GM23248 (cell line): Measurements from ENCODE around the gene PTTG2. TPM values are rescaled to one million over a fixed set of nuclear protein-coding genes. Genes with fewer than 3 reads are reported as not detected.
"Not testable (repeated sequence)": the region's sequence is repeated elsewhere in the genome, so short reads cannot be mapped to it uniquely, and the experiment has no call there.

Source experiments
- DNase-seq: peaks from one replicate; pipeline ENCODE4 v3.0.0-alpha.2; 2015
- H2AFZ ChIP-seq: fragments of 200-600 bp; sonication (generic); 2 replicates; pipeline ENCODE4 v1.6.1; 2016; ENCODE audit warnings: antibody characterized with exemption
- H3F3A ChIP-seq: fragments of 200-600 bp; sonication (generic); 2 replicates; pipeline ENCODE4 v1.6.1; 2016; ENCODE audit warnings: mild to moderate bottlenecking, antibody characterized with exemption, mixed run types; ENCODE audit not compliant: insufficient read depth
- H3K27ac ChIP-seq: fragments of 200-600 bp; sonication (generic); 2 replicates; pipeline ENCODE4 v1.5.1; 2016; ENCODE audit warnings: mild to moderate bottlenecking
- H3K27me3 ChIP-seq: fragments of 200-600 bp; sonication (generic); replicated peaks from 2 replicates; pipeline ENCODE4 v1.6.1; 2016; ENCODE audit warnings: mild to moderate bottlenecking; ENCODE audit not compliant: insufficient read depth
- H3K36me3 ChIP-seq: fragments of 200-600 bp; sonication (generic); 2 replicates; pipeline ENCODE4 v1.6.1; 2016; ENCODE audit warnings: low read depth, mild to moderate bottlenecking
- H3K4me1 ChIP-seq: fragments of 200-600 bp; sonication (generic); 2 replicates; pipeline ENCODE4 v1.6.1; 2016; ENCODE audit warnings: mild to moderate bottlenecking; ENCODE audit not compliant: insufficient read depth
- H3K4me2 ChIP-seq: fragments of 200-600 bp; sonication (generic); one replicate; pipeline ENCODE4 v1.6.1; 2016; ENCODE audit warnings: mild to moderate bottlenecking; ENCODE audit not compliant: unreplicated experiment
- H3K4me3 ChIP-seq: fragments of 200-600 bp; sonication (generic); 2 replicates; pipeline ENCODE4 v1.5.1; 2016; ENCODE audit warnings: mild to moderate bottlenecking
- H3K79me2 ChIP-seq: fragments of 200-600 bp; sonication (generic); 2 replicates; pipeline ENCODE4 v1.6.1; 2016; ENCODE audit warnings: mild to moderate bottlenecking; ENCODE audit not compliant: insufficient read depth
- H3K9ac ChIP-seq: fragments of 200-600 bp; sonication (generic); 2 replicates; pipeline ENCODE4 v1.6.1; 2016; ENCODE audit warnings: mild to moderate bottlenecking
- H3K9me2 ChIP-seq: fragments of 200-600 bp; sonication (generic); 2 replicates; pipeline ENCODE4 v1.6.1; 2016; ENCODE audit warnings: mixed run types, mild to moderate bottlenecking, moderate library complexity; ENCODE audit not compliant: insufficient read depth
- H3K9me3 ChIP-seq: fragments of 200-600 bp; sonication (generic); one replicate; pipeline ENCODE4 v1.6.1; 2017; ENCODE audit warnings: low read depth
- H4K20me1 ChIP-seq: fragments of 200-600 bp; sonication (generic); 2 replicates; pipeline ENCODE4 v1.6.0; 2016; ENCODE audit not compliant: insufficient read depth
- EZH2 ChIP-seq: fragments of 200-600 bp; sonication (generic); IDR thresholded peaks from 2 replicates; pipeline ENCODE4 v1.6.1; 2018; ENCODE audit warnings: antibody characterized with exemption, mild to moderate bottlenecking; ENCODE audit not compliant: insufficient read depth, poor library complexity, severe bottlenecking
- EZH2phosphoT487 ChIP-seq: fragments of 200-600 bp; sonication (generic); IDR thresholded peaks from 2 replicates; pipeline ENCODE4 v1.6.1; 2018; ENCODE audit warnings: antibody characterized with exemption, moderate library complexity, mild to moderate bottlenecking, low read depth; ENCODE audit not compliant: insufficient read depth
- WGBS, 2 experiments: methylation state at CpG; one replicate each; pipeline ENCODE4 v1.1.6; 2015 to 2017; ENCODE audit warnings: low lambda C conversion rate in 2 of 2, low coverage in 1 of 2; ENCODE audit errors: missing lambda C conversion rate in 2 of 2; 5-methylcytosine and 5-hydroxymethylcytosine counted together
- in situ Hi-C: fragments of 300-500 bp; cut with MboI; formaldehyde crosslinking; loops from 2 replicates; pipeline ENCODE4 v1.15.0; 2020
- polyA plus RNA-seq: library from polyadenylated mRNA; unstranded; fragments of >200 nt; fragmentation: Nextera tagmentation; extraction: Ambion mirVana; gene quantifications from 2 replicates; pipeline ENCODE4 v1.2.1, GENCODE V29; 2016
- total RNA-seq: library from RNA; depleted of rRNA; stranded (reverse); fragments of >200 nt; shearing (Covaris generic); gene quantifications from 2 replicates; pipeline ENCODE4 v1.2.3, GENCODE V29; 2014; rRNA removed

PTTG2 gene
- total RNA-seq: not detected in 2 replicates
- polyA plus RNA-seq: not detected in 2 replicates

GRCh38 chr4:37960098-37960497 is at the start of gene PTTG2:
Gene PTTG2 (plus strand): TSS chr4:37960398. CDS start chr4:37960435, 37 bp downstream.
- Histone ChIP-seq H3K4me1 (no peaks in the 10 kb centered on the region), H3F3A (no peaks in the 10 kb centered on the region), H3K27ac (no peak within 1 kb of the TSS), H2AFZ (no peak within 1 kb of the TSS), H3K4me2 (no peak within 1 kb of the TSS), H3K79me2 (no peaks in the 10 kb centered on the region), H3K4me3 (no peak within 1 kb of the TSS), H3K36me3 (no peaks in the 10 kb centered on the region), H3K9ac (no peak within 1 kb of the TSS), H3K27me3 (0 out of 2 replicates have a peak, but pooled peaks cover 18% of the 10 kb centered on the region), H3K9me3 (no peaks in the 10 kb centered on the region), H3K9me2 (no peaks in the 10 kb centered on the region), H4K20me1 (no peaks in the 10 kb centered on the region)
- no peak for DNase-seq
- 40 to 49% methylated on average over 5 of the region's 5 CpGs for WGBS, 2 experiments
- in situ Hi-C loops: no loop called here
- TF ChIP-seq EZH2phosphoT487 (no peak), EZH2 (no peak)

- Histone ChIP-seq H3K9ac (no peak overlapping the region), H3K27ac (no peak overlapping the region), H3K36me3 (no peaks in the 10 kb centered on the region), H3K4me1 (no peaks in the 10 kb centered on the region), H3K9me2 (no peaks in the 10 kb centered on the region), H3F3A (no peaks in the 10 kb centered on the region), H3K4me2 (no peak overlapping the region), H3K27me3 (peaks cover 13% of the 10 kb centered on the region; the same call in 1 of the 2 replicates), H3K79me2 (no peaks in the 10 kb centered on the region), H2AFZ (no peak overlapping the region), H4K20me1 (no peaks in the 10 kb centered on the region), H3K9me3 (no peaks in the 10 kb centered on the region), H3K4me3 (no peak overlapping the region)
- DNase-seq: no peak
- in situ Hi-C loops: no loop called here
- TF ChIP-seq EZH2phosphoT487 (no peak), EZH2 (no peak)
- WGBS, 2 experiments: 19 to 26% methylated on average over 3 of the region's 3 CpGs
Observed at GRCh38 chr4:37914539-37914938, 45.7 kb upstream of the PTTG2 start.

GRCh38 chr4:37917388-37917787 is 42.8 kb upstream of the PTTG2 start:
- in situ Hi-C loops: no loop called here
- H3F3A ChIP-seq: no peaks in the 10 kb centered on the region
- peaks cover 13% of the 10 kb centered on the region; the same call in 1 of the 2 replicates for H3K27me3 ChIP-seq
- DNase-seq: no peak
- no peaks in the 10 kb centered on the region for H3K9me3 ChIP-seq
- no peak for TF ChIP-seq EZH2
- no peak for TF ChIP-seq EZH2phosphoT487
- no peak overlapping the region for H3K9ac ChIP-seq
- H3K36me3 ChIP-seq: no peaks in the 10 kb centered on the region
- H3K4me2 ChIP-seq: no peak overlapping the region
- no peaks in the 10 kb centered on the region for H3K4me1 ChIP-seq
- no peaks in the 10 kb centered on the region for H3K79me2 ChIP-seq
- H3K9me2 ChIP-seq: no peaks in the 10 kb centered on the region
- H2AFZ ChIP-seq: no peak overlapping the region
- no peak overlapping the region for H3K4me3 ChIP-seq
- H4K20me1 ChIP-seq: no peaks in the 10 kb centered on the region
- H3K27ac ChIP-seq: no peak overlapping the region
- WGBS, 2 experiments: 66 to 72% methylated on average over 7 of the region's 7 CpGs

GRCh38 chr4:37918653-37919052 is 41.5 kb upstream of the PTTG2 start:
- Histone ChIP-seq H3K9me3 (no peaks in the 10 kb centered on the region), H3K4me2 (no peak overlapping the region), H3K9ac (no peak overlapping the region), H3K36me3 (no peaks in the 10 kb centered on the region), H3K9me2 (no peaks in the 10 kb centered on the region), H3K27me3 (peaks cover 13% of the 10 kb centered on the region; the same call in 1 of the 2 replicates), H2AFZ (no peak overlapping the region), H3F3A (no peaks in the 10 kb centered on the region), H3K4me3 (no peak overlapping the region), H3K79me2 (no peaks in the 10 kb centered on the region), H3K27ac (no peak overlapping the region), H4K20me1 (no peaks in the 10 kb centered on the region), H3K4me1 (no peaks in the 10 kb centered on the region)
- 39 to 41% methylated on average over 3 of the region's 3 CpGs for WGBS, 2 experiments
- DNase-seq: no peak
- no peak for TF ChIP-seq EZH2
- no peak for TF ChIP-seq EZH2phosphoT487
- in situ Hi-C loops: no loop called here

- Histone ChIP-seq H2AFZ (no peak overlapping the region), H4K20me1 (no peaks in the 10 kb centered on the region), H3K4me2 (no peak overlapping the region), H3K79me2 (no peaks in the 10 kb centered on the region), H3K4me1 (no peaks in the 10 kb centered on the region), H3F3A (no peaks in the 10 kb centered on the region), H3K9ac (no peak overlapping the region), H3K4me3 (no peak overlapping the region), H3K9me2 (no peaks in the 10 kb centered on the region), H3K36me3 (no peaks in the 10 kb centered on the region), H3K27ac (no peak overlapping the region), H3K27me3 (peaks cover 11% of the 10 kb centered on the region), H3K9me3 (no peaks in the 10 kb centered on the region)
- 24 to 31% methylated on average over 4 of the region's 4 CpGs for WGBS, 2 experiments
- TF ChIP-seq EZH2 (no peak), EZH2phosphoT487 (no peak)
- in situ Hi-C loops: no loop called here
- DNase-seq: no peak
Observed at GRCh38 chr4:37922328-37922727, 37.9 kb upstream of the PTTG2 start.

- H4K20me1 ChIP-seq, H3K36me3 ChIP-seq, H3K4me3 ChIP-seq, H3K4me2 ChIP-seq, H3F3A ChIP-seq, H3K4me1 ChIP-seq, DNase-seq, H3K27ac ChIP-seq, in situ Hi-C loops, H3K9ac ChIP-seq, H3K9me2 ChIP-seq, H3K9me3 ChIP-seq, H2AFZ ChIP-seq, H3K79me2 ChIP-seq: not testable (repeated sequence)
- H3K27me3 ChIP-seq: peaks cover 19% of the 10 kb centered on the region
Observed at GRCh38 chr4:37923089-37923488, 37.1 kb upstream of the PTTG2 start.
